ENCODE results near the gene FAU.
A peak's percentile ranks its signal among the peaks of the same experiment; 100 is the strongest.
"Not testable (repeated sequence)": the region's sequence is repeated elsewhere in the genome, so short reads cannot be mapped to it uniquely, and the experiment has no call there.

Gene FAU

DNA sequence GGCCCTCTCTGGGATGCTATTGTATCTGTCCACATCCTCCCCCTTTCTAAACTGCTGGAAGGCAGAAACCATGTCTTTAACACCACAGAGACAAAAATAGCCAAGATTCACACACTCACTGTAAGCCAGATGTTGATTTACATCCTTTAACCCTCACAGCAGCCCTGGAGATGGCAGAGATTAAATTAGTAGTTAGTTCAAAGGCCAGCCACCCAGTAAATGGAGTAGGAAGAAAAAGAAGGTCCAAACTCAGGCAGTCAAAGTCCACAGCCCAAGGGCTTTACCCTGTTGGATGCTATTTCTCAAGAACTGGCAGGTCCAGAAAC, 2.3 kb downstream of the FAU start:
- DNase-seq, result no peak

DNA sequence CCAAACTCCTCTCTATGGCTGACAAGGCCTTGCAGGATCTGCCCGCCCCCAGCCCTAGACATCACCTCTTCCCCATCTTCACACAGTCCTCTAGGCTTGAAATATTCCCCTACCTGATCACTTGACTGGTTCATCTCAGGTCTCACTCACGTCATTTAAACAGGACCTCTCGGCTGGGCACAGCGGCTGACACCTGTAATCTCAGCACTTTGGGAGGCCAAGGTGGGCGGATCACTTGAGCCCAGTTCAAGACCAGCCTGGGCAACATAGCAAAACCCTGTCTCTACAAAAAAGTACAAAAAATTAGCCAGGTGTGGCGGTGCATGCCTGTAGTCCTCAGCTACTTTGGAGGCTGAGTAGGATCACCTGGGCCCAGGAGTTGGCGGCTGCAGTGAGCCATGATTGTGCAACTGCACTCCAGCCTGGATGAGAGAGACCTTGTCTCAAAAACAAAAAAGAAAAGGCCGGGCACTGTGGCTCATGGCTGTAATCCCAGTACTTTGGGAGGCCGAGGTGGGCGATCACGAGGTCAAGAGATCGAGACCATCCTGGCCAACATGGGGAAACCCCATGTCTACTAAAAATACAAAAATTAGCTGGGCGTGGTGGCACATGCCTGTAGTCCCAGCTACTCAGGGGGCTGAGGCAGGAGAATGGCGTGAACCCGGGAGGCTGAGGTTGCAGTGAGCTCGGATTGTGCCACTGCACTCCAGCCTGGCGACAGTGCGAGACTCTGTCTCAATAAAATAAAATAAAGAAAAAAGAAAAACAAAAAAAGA, 2.9 kb downstream of the FAU start:
- DNase-seq, result not testable (repeated sequence)

- DNase-seq, result no peak
These were observed 3.7 kb downstream of the FAU start for GRCh38 chr11:65118097-65118837.

- peak; percentile 99 to 100 for DNase-seq
These were observed 4.5 kb downstream of the FAU start, which contains the start of gene ZNHIT2 for GRCh38 chr11:65117206-65118096. ZNHIT2 (minus strand) TSS chr11:65117701; CDS start chr11:65117653, 48 bp downstream.

GRCh38 chr11:65116370-65117205, 5.3 kb downstream of the FAU start:
- peak in 1 of 2 donors; percentile 39 for DNase-seq

DNA sequence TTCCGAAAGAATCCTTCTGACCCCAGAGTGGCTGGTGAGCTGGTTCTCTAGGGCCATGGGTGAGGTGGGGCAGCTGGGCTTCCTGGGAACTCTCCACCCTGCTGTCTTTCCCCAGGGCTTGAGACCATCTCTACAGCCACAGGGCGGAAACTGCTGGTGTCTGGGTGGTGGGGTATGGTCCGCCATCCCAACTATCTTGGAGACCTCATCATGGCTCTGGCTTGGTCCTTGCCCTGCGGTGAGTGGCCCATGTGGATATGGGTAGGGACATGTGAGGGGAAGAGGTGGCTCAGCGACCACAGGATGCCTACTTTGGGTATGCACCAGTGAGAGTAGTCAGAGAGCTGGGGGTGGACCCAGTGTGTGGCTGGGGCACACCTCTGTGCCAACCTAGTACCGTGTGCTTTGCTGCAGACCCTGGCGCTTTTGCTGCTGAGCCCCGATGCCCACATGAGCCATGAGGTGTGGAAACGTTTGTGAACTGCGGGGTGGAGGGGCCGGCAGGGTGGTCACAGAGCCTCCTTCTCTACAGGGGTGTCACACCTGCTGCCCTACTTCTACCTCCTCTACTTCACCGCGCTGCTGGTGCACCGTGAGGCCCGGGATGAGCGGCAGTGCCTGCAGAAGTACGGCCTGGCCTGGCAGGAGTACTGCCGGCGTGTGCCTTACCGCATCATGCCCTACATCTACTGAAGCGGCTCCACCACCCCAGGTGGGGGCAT, 6.4 kb downstream of the FAU start:
- DNase-seq, result no peak

DNA sequence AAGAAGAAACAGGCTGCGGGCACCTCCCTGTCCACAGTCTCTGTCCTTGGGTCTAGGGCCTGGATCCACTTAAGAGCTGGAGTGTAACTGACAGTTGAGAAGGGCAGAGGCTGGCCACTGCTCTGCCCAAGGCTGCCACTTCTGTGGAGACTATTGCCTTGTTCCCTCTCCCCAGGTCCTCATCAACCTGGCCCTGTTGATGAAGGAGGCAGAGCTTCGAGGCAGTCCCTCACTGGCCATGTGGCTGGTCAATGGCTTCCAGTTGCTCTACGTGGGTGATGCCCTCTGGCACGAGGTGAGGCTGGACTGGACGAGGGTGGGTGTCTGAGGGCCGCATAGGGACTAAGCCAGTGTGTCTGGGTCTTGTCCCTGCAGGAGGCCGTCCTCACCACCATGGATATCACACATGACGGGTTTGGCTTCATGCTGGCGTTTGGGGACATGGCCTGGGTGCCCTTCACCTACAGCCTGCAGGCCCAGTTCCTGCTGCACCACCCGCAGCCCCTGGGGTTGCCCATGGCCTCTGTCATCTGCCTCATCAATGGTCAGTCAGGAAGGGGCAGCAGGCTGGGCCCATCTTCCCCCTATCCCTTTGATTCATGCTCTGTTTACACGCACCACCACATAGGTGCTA, 7.3 kb downstream of the FAU start:
- DNase-seq, result no peak

DNA sequence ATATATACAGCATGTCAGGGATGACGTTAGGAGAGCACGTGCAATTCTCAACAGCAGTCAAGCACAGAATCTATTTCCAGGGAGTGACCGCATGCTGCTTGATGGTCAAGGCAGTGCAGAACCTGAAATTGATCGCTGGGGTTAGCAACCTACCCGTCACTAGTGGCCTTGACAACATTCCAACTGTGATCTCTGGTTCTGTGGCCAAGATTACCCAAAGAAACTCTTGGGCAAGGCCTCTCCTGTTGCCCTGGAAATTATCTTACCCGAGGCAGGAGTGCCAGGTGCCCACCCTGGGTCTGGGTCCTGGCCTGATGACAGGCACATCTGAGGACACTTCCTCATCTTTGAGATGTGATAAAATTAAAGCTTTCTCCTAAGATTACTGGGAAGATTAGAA, 8.1 kb downstream of the FAU start:
- no peak for DNase-seq

GRCh38 chr11:65113361-65113756, 8.6 kb downstream of the FAU start:
- no peak for DNase-seq

DNA sequence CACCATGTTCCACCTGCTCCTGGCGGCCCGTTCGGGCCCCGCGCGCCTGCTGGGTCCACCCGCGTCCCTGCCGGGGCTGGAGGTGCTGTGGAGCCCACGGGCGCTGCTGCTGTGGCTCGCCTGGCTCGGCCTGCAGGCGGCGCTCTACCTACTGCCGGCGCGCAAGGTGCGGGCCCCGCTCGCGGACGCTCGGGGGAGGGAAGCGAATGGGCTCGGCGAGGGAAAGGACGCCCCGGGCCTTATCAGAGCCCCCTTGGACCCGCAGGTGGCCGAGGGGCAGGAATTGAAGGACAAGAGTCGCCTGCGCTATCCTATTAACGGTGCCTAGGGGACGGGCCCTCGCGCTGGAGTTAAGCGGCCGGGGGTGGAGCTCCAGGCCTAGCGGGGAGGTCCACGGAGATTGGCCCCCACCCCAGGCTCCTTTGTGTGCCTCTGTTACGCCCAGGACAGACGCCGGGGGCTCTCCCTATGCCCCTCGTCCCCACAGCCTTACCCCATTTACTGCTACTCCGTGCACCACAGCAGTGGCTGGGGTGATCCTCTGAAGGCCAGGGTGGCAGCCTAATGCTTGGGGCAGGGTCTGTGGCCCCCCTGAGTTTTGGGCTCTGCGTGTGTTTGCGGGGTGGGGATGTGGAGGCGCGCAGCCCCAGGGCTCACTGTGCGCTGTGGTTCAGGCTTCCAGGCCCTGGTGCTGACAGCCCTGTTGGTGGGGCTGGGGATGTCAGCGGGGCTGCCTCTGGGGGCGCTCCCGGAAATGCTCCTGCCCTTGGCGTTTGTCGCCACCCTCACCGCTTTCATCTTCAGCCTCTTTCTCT, 9.2 kb downstream of the FAU start:
- DNase-seq, result peak; percentile 33 to 60

- peak; percentile 90 to 95 for DNase-seq
These were observed 10.0 kb downstream of the FAU start, which contains the start of gene TM7SF2 for GRCh38 chr11:65111744-65112545. TM7SF2 (plus strand) TSS chr11:65111872; CDS start chr11:65112016, 144 bp downstream.

DNA sequence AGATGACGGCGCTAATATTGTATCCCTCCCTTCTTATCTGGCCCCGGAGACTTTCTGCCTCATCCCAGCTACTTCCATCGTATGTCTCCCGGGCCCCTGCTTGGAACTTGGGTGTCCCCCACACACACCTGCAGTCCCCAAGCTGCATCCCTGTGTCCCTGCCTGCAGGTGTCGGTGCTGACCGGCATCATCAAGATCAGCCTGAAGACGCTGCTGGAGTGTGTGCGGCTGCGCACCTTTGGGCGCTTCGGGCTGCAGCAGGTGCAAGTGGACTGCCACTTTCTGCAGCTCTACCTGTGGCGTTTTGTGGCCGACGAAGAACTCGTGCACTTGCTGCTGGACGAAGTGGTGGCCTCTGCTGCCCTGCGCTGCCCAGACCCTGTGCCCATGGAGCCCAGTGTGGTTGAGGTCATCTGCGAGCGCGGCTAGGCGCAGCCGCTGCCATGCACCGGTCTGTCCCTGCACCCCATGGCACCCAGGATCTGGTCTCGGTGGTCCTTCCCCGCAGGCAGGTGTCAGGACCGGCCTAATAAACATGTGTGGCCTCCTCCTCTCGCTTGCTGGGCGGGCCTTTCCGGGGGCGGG, 10.7 kb downstream of the FAU start:
- no peak for DNase-seq

- peak; percentile 71 to 99 for DNase-seq
These were observed 11.5 kb downstream of the FAU start for GRCh38 chr11:65110354-65110861.

DNA sequence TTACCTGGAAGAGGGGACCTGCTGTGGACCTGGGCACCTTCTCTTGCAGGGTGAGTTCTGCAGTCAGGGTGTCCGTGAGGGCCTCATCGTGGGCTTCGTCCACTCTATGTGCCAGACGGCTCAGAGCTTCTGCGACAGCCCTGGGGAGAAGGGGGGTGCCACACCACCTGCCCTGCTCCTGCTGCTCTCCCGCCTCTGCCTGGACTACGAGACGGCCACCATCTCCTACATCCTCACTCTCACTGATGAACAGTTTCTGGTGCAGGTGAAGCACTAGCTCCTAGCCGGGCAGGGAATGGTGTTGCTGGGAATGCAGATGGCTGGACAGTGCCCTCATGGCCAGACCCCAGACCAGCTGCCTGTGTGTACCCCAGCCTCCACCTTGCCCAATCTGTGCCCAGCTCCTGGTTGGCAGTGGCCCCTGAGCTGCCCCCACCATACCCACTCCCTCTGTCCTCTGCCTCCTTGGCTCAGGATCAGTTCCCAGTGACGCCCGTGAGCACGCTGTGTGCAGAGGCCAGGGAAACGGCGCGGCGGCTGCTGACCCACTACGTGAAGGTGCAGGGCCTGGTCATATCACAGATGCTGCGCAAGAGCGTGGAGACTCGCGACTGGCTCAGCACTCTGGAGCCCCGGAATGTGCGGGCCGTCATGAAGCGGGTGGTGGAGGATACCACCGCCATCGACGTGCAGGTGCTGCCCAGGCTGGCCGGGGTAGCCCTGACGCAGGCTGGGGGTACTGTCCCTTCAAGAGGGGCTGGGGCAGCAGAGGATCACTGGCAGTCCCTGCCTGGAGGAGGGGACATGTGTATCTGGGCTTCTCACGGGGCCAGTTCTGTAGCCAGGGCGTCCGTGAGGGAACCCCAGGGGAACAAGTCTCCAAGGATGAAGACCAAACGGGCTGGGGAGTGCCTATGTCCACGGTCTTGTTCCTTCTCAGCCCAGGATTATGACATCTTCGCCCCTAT, 12.4 kb downstream of the FAU start:
- no peak for DNase-seq

- no peak for DNase-seq
These were observed 13.3 kb downstream of the FAU start for GRCh38 chr11:65108469-65109123.

- DNase-seq, result no peak
These were observed 14.0 kb downstream of the FAU start for GRCh38 chr11:65107751-65108468.

Measured in inflammatory macrophage treated with lipopolysaccharide for 1 hour (primary cell).